ENCODE results near the gene NWD2.
"Not testable (repeated sequence)": the region's sequence is repeated elsewhere in the genome, so short reads cannot be mapped to it uniquely, and the experiment has no call there.

The NWD2 gene

DNA sequence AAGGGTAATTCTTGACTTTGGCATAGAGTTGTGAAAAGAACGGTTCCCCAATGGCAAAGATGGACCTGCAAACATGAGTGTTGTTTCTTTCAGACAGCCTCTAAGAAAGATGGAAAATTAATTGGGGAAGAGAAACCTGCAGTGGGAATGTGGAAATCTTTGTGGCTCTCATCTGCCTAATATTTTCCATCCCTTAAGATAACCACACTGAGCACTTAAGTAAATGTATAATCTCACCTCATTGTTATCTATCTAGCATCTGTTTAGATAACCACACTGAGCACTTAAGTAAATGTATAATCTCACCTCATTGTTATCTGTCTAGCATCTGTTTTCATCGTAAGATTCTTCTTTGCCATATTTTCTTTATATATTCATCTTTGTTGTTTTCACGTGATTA is 149.3 kb downstream of the NWD2 start:
- CTCF ChIA-PET = no interaction called here
- POLR2A ChIA-PET = no interaction called here
- TF ChIP-seq, protein P1, sequence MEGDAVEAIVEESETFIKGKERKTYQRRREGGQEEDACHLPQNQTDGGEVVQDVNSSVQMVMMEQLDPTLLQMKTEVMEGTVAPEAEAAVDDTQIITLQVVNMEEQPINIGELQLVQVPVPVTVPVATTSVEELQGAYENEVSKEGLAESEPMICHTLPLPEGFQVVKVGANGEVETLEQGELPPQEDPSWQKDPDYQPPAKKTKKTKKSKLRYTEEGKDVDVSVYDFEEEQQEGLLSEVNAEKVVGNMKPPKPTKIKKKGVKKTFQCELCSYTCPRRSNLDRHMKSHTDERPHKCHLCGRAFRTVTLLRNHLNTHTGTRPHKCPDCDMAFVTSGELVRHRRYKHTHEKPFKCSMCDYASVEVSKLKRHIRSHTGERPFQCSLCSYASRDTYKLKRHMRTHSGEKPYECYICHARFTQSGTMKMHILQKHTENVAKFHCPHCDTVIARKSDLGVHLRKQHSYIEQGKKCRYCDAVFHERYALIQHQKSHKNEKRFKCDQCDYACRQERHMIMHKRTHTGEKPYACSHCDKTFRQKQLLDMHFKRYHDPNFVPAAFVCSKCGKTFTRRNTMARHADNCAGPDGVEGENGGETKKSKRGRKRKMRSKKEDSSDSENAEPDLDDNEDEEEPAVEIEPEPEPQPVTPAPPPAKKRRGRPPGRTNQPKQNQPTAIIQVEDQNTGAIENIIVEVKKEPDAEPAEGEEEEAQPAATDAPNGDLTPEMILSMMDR (IDR thresholded peaks at IDR 0.05; ENCODE audit: insufficient read depth, low read length, missing control alignments) = no peak

DNA sequence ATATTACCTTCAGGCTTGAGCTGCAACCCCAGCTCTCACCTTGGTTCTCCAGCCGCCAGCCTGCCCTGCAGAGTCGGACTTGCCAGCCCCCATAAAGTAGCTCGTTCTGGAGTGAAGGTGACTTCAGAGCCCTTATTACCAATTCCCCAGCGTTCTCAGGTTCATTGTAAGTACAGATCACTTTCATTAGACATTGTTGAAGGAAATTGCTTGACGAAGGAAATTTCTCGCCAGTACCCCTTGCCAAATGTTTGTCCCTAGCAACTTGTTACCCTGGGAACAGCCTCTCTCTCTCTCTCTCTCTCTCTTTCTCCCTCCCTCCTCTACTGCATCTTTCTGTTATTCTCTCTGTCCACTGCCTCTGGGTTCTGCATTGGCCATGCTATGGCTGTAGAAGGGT is 153.0 kb downstream of the NWD2 start:
- TF ChIP-seq, protein P1 (IDR thresholded peaks at IDR 0.05; ENCODE audit: insufficient read depth, low read length, missing control alignments) = no peak
- CTCF ChIA-PET = no interaction called here
- no peak for DNase-seq (ENCODE audit: low read depth, low spot score)
- POLR2A ChIA-PET = no interaction called here
- H3K4me3 ChIP-seq (ENCODE audit: low read depth, low read length) = no peak overlapping the region

More for the DNA sequence above, 149.3 kb downstream of the NWD2 start:
- H3K4me3 ChIP-seq (ENCODE audit: low read depth, low read length) = no peak overlapping the region
- DNase-seq (ENCODE audit: low read depth, low spot score) = no peak

DNA sequence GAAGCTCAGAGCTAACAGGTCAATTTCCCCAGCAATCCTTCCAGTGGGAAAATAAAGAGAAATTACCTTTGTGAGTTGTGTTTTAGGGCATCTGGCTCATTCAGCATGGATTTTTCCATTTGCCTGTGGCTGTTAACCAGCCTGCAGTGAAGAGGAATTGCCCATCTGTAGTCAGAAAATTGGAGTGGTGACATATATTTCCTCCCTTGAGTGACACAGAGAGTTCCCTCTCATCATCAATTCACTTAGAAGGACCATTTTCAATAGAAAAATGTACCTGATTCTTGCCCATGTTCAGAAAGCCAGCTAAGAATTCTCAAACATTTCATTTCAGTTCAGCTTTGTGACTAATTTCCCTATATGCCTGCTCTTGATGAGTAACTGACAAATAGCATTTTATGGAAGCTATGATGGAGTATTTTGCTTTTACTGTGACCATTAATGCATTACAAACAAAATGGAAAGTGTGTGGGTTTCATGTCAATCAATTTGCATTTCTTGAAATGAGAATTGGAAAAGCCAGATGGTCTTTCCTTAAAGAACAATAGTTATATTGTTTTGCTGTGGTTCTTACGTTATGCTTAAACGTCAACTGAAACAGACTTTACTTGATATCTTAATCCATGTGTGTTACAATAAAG is 155.8 kb downstream of the NWD2 start:
- no peak for DNase-seq (ENCODE audit: low read depth, low spot score)
- TF ChIP-seq, protein P1 (IDR thresholded peaks at IDR 0.05; ENCODE audit: insufficient read depth, low read length, missing control alignments) = no peak
- H3K4me3 ChIP-seq (ENCODE audit: low read depth, low read length) = no peak overlapping the region
- CTCF ChIA-PET = interaction anchor here (1.4 kb wide), 1 partner anchor 13 kb away, joined by 3 read pairs; no protein-coding TSS in a partner anchor
- POLR2A ChIA-PET = no interaction called here

DNA sequence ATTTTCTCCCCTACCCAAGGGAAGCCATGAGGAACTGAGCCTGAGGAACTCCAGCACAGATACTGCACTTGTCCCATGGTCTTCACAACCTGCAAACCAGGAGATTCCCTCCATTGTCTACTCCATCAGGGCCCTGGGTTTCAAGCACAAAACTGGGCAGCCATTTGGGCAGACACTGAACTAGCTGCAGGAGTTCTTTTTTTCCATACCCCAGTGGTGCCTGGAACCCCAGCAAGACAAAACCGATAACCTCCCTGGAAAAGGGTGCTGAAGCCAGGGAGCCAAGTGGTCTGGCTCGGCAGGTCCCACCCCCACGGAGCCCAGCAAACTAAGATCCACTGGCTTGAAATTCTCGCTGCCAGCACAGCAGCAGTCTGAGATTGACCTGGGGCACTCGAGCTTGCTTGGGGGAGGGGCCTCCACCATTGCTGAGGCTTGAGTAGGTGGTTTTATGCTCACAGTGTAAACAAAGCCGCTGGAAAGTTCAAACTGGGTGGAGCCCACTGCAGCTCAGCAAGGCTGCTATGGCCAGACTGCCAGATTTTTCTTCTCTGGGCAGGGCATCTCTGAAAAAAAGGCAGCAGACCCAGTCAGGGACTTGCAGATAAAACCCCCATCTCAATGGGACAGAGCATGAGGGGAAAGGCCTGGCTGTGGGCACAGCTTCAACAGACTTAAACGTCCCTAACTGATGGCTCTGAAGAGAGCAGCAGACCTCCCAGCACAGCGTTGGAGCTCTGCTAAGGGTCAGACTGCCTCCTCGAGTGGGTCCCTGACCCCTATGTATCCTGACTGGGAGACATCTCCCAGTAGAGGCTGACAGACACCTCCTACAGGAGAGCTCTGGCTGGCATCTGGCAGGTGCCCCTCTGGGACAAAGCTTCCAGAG is 163.6 kb downstream of the NWD2 start:
- POLR2A ChIA-PET; H3K4me3 ChIP-seq (ENCODE audit: low read depth, low read length); DNase-seq (ENCODE audit: low read depth, low spot score): not testable (repeated sequence)
- CTCF ChIA-PET = interaction anchor here (0.6 kb wide), 1 partner anchor 19 kb away, joined by 3 read pairs; no protein-coding TSS in a partner anchor

DNA sequence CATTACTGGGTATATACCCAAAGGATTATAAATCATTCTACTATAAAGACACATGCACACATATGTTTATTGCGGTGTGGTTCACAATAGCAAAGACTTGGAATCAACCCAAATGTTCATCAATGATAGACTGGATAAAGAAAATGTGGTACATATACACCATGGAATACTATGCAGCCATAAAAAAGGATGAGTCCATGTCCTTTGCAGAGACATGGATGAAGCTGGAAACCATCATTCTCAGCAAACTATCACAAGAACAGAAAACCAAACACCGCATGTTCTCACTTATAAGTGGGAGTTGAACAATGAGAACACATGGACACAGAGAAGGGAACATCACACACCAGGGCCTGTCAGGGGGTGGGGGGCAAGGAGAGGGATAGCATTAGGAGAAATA is 169.1 kb downstream of the NWD2 start:
- POLR2A ChIA-PET; CTCF ChIA-PET; DNase-seq (ENCODE audit: low read depth, low spot score); H3K4me3 ChIP-seq (ENCODE audit: low read depth, low read length): not testable (repeated sequence)

DNA sequence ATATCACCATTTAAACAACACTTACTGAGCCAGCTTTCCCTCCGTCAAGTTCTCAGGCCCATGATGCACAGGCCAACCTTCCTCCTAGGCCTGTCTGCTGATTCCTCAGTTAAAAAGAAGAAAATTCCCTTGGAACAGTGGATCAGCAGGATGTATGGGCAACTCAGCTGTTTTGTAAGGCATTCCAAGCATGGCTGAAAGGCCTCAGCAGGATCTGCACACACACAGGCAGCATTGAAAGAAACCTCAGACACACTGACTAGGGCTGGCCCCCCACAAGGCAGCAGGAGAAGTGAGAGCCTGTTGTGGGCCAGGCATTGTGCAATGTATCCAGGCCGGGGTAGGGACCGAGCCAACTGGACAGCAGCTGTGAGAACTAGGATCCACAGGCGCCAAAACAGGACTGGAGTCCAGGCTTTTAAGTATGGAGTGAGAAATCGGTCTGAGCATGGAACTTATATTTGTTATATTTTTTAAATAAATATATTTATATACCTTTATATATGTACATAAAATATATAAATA is 171.4 kb downstream of the NWD2 start:
- no peak for DNase-seq (ENCODE audit: low read depth, low spot score)
- TF ChIP-seq, protein P1 (IDR thresholded peaks at IDR 0.05; ENCODE audit: insufficient read depth, low read length, missing control alignments) = no peak
- POLR2A ChIA-PET = no interaction called here
- no peak overlapping the region for H3K4me3 ChIP-seq (ENCODE audit: low read depth, low read length)
- CTCF ChIA-PET = no interaction called here

DNA sequence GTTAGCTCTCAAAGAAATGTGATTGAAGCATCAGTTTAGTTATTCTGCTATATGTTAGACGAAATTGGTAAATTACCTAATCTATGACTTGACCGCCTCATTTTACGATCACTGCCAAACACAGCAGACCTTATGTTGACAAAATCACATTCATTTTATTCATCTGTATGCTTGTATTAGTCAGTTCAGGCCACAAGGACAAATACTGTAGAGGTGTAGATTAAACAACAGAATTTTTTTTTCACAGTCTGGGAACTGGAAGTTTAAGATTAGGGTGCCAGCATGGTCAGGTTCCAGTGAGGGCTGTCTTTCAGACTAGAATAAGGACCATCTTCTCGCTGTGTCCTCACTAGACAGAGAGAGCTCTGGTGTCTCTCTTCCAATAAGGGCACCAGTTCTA is 177.1 kb downstream of the NWD2 start:
- TF ChIP-seq, protein P1 (IDR thresholded peaks at IDR 0.05; ENCODE audit: insufficient read depth, low read length, missing control alignments) = no peak
- ChIA-PET POLR2A (no interaction called here), CTCF (interaction anchor here (0.7 kb wide), 1 partner anchor 37 kb away, joined by 3 read pairs; no protein-coding TSS in a partner anchor)
- DNase-seq (ENCODE audit: low read depth, low spot score) = no peak
- H3K4me3 ChIP-seq (ENCODE audit: low read depth, low read length) = no peak overlapping the region

All from AG04449 (cell line).